ENCODE measurements around the gene ZFR2. TPM values are rescaled to one million over a fixed set of nuclear protein-coding genes. Genes with fewer than 3 reads are reported as not detected.

Gene ZFR2
- polyA plus RNA-seq (2012; rRNA removed): 0.18 and 0.44 TPM in 2 replicates
- polyA plus RNA-seq (2012; cell fraction: cytosol; rRNA removed): 0.06 and 0.64 TPM in 2 replicates
- 0.55 and 1.3 TPM in 2 replicates for polyA plus RNA-seq (2012; cell fraction: nucleus; rRNA removed)

DNA sequence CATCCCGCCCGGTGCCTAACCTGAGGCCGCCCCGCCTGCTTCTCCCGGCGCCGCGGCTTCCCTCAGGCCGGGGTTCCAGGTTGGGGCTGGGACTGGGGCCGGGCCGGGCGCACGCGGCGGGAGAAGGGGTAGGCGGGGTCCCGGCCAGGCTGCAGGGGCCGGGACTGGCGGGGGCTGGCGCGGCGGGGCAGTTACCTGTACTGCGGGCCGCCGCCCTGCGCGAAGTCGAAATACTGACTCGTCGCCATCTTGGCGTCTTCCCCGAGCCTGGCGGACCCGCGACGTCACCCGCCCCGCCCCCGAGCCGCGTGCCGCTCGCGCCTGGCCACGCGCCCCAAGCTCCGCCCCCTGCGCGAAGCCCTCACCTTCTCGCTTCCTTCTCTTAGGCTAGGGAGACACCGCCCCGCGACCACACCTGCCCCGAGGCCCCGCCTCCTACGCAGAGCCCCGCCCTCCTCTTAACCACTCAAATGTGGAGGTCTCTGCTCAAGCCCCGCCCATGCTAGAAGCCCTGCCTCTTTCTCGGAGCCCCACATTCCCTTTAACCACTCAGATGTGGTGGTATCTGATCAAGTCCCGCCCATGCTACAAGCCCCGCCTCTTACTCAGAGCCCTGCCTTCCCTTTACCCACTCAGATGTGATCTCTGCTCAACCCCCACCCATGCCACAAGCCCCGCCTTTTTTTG is at the start of gene ZFR2:
Gene ZFR2 (minus strand): TSS at position 269 of the 687 bp plus-strand sequence. CDS start 21 bp downstream, at position 248.
- ChIA-PET CTCF (no interaction called here), POLR2A (interaction anchor here (0.7 kb wide), 1 partner anchor 324 kb away, joined by 3 read pairs; no protein-coding TSS in a partner anchor)
- Histone ChIP-seq H3K27ac (ENCODE audit: low read depth in 2 of 2, low read length in 1 of 2) (no peak within 1 kb of the TSS), H3K36me3 (replicated peaks in 1 of 2; ENCODE audit: control insufficient read depth in 1 of 2, insufficient read depth in 2 of 2, low read length in 1 of 2) (no peaks in the 10 kb centered on the region), H3F3A (replicated peaks; ENCODE audit: insufficient read depth) (no peaks in the 10 kb centered on the region), H3K9me3 (no peaks in the 10 kb centered on the region), H3K4me1 (ENCODE audit: control insufficient read depth in 1 of 2, insufficient read depth in 2 of 2, low read depth in 1 of 2, low read length in 1 of 2) (no peaks in the 10 kb centered on the region; a peak in 1 of 4 replicates), H3K27me3 (ENCODE audit: insufficient read depth) (peaks cover 26% of the 10 kb centered on the region; the same call in 1 of the 2 replicates), H2AFZ (ENCODE audit: low read depth) (no peak within 1 kb of the TSS), H3K9ac (no peak within 1 kb of the TSS), H3K4me2 (no peak within 1 kb of the TSS), H4K20me1 (ENCODE audit: insufficient read depth) (no peaks in the 10 kb centered on the region), H3K79me2 (ENCODE audit: insufficient read depth) (no peaks in the 10 kb centered on the region), H3K4me3 (ENCODE audit: low read depth in 2 of 2, low read length in 1 of 2) (no peak within 1 kb of the TSS), H3K9me2 (no peaks in the 10 kb centered on the region)
- peak; percentile 86 for DNase-seq
- 68% methylated on average over 6 of the region's 62 CpGs for WGBS (ENCODE audit: low lambda C conversion rate)
- TF ChIP-seq USF2 (IDR thresholded peaks at IDR 0.05; ENCODE audit: borderline replicate concordance, low read depth, low read length): no peak
- no peak for TF ChIP-seq CHD2 (IDR thresholded peaks at IDR 0.05; ENCODE audit: low read length, partially characterized antibody)
- TF ChIP-seq, protein P1, sequence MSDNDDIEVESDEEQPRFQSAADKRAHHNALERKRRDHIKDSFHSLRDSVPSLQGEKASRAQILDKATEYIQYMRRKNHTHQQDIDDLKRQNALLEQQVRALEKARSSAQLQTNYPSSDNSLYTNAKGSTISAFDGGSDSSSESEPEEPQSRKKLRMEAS (IDR thresholded peaks at IDR 0.05; ENCODE audit: low read depth): peak; percentile 36; the same call in 1 of the 2 replicates
- TF ChIP-seq, protein P2, sequence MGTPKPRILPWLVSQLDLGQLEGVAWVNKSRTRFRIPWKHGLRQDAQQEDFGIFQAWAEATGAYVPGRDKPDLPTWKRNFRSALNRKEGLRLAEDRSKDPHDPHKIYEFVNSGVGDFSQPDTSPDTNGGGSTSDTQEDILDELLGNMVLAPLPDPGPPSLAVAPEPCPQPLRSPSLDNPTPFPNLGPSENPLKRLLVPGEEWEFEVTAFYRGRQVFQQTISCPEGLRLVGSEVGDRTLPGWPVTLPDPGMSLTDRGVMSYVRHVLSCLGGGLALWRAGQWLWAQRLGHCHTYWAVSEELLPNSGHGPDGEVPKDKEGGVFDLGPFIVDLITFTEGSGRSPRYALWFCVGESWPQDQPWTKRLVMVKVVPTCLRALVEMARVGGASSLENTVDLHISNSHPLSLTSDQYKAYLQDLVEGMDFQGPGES (IDR thresholded peaks at IDR 0.05; ENCODE audit: low read depth, low read length): no peak

DNA sequence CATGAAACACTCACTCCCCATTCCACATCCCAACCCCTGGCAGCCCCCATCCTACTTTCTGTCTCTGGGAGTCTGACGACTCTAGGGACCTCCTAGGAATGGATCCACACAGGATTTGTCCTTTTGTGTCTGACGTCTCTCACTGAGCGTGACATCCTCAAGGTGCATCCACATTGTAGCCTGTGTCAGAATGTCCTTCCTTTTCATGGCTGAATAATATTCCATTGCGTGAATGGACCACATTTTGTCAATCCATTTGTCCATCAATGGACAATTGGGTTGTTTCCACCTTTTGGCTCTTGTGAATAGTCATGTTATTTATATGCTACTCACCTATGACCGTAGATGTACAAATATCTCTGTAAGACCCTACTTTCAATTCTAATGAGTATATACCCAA is 47.2 kb upstream of the ZFR2 start:
- CTCF ChIA-PET: no interaction called here
- no peak overlapping the region for H3K27ac ChIP-seq (ENCODE audit: low read depth in 2 of 2, low read length in 1 of 2)
- WGBS (ENCODE audit: low lambda C conversion rate): 82% methylated on average over 5 of the region's 5 CpGs

More for the DNA sequence above, 47.2 kb upstream of the ZFR2 start:
- H3K9me3 ChIP-seq: no peaks in the 10 kb centered on the region
- POLR2A ChIA-PET: no interaction called here
- no peaks in the 10 kb centered on the region for H3K9me2 ChIP-seq
- no peak overlapping the region for H2AFZ ChIP-seq (ENCODE audit: low read depth)
- no peaks in the 10 kb centered on the region for H4K20me1 ChIP-seq (ENCODE audit: insufficient read depth)
- H3K4me3 ChIP-seq (ENCODE audit: low read depth in 2 of 2, low read length in 1 of 2): no peak overlapping the region
- H3K4me2 ChIP-seq: no peak overlapping the region
- no peaks in the 10 kb centered on the region for H3K4me1 ChIP-seq (ENCODE audit: control insufficient read depth in 1 of 2, insufficient read depth in 2 of 2, low read depth in 1 of 2, low read length in 1 of 2)
- no peaks in the 10 kb centered on the region for H3K36me3 ChIP-seq (replicated peaks in 1 of 2; ENCODE audit: control insufficient read depth in 1 of 2, insufficient read depth in 2 of 2, low read length in 1 of 2)
- DNase-seq: no peak
- TF ChIP-seq TCF12 (IDR thresholded peaks at IDR 0.05) (no peak), USF1 (IDR thresholded peaks at IDR 0.05; ENCODE audit: borderline replicate concordance, low read depth) (no peak), PBX3 (IDR thresholded peaks at IDR 0.05) (no peak), MXI1 (IDR thresholded peaks at IDR 0.05; ENCODE audit: low read depth, low read length) (no peak), EP300 (IDR thresholded peaks at IDR 0.05; ENCODE audit: borderline replicate concordance in 1 of 2, low read depth in 1 of 2, low read length in 1 of 2) (no peak)
- TF ChIP-seq, protein P3, sequence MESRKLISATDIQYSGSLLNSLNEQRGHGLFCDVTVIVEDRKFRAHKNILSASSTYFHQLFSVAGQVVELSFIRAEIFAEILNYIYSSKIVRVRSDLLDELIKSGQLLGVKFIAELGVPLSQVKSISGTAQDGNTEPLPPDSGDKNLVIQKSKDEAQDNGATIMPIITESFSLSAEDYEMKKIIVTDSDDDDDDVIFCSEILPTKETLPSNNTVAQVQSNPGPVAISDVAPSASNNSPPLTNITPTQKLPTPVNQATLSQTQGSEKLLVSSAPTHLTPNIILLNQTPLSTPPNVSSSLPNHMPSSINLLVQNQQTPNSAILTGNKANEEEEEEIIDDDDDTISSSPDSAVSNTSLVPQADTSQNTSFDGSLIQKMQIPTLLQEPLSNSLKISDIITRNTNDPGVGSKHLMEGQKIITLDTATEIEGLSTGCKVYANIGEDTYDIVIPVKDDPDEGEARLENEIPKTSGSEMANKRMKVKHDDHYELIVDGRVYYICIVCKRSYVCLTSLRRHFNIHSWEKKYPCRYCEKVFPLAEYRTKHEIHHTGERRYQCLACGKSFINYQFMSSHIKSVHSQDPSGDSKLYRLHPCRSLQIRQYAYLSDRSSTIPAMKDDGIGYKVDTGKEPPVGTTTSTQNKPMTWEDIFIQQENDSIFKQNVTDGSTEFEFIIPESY (IDR thresholded peaks at IDR 0.05; ENCODE audit: borderline replicate concordance, low read depth): no peak
- H3F3A ChIP-seq (replicated peaks; ENCODE audit: insufficient read depth): no peaks in the 10 kb centered on the region
- no peaks in the 10 kb centered on the region for H3K27me3 ChIP-seq (ENCODE audit: insufficient read depth)
- H3K79me2 ChIP-seq (ENCODE audit: insufficient read depth): no peaks in the 10 kb centered on the region
- H3K9ac ChIP-seq: no peak overlapping the region
